Small intestine (tissue), 7 donors: ENCODE data around the gene PPP1R15B. TPM values are rescaled to one million over a fixed set of nuclear protein-coding genes. Genes with fewer than 3 reads are reported as not detected.

Experiments used
- DNase-seq, 2 donors: peaks; one replicate each; pipeline versions ENCODE4 v3.0.0 to v3.0.0-alpha.2; 2013
- FAIRE-seq: peaks from 2 replicates; lab custom pipeline; 2012; peaks lifted over from hg19 to GRCh38; lab: Jason Lieb, UNC
- H3K27ac ChIP-seq, 3 donors: one replicate each; pipeline ENCODE4 v1.5.1; 2013; ENCODE audit warnings: low read length in 2 of 3, mild to moderate bottlenecking in 2 of 3, control low read depth in 1 of 3, inconsistent platforms in 1 of 3, low read depth in 1 of 3, moderate library complexity in 1 of 3
- H3K27me3 ChIP-seq, 3 donors: one replicate each; pipeline ENCODE4 v1.6.1; 2013; ENCODE audit warnings: low read length in 3 of 3, inconsistent platforms in 1 of 3; ENCODE audit not compliant: control insufficient read depth in 3 of 3, insufficient read depth in 3 of 3
- H3K36me3 ChIP-seq, 3 donors: one replicate each; pipeline ENCODE4 v1.6.1; 2013; ENCODE audit warnings: low read length in 3 of 3, inconsistent platforms in 1 of 3, low read depth in 1 of 3, mild to moderate bottlenecking in 1 of 3, moderate library complexity in 1 of 3; ENCODE audit not compliant: control insufficient read depth in 3 of 3, insufficient read depth in 2 of 3
- H3K4me1 ChIP-seq, 3 donors: one replicate each; pipeline ENCODE4 v1.6.1; 2013; ENCODE audit warnings: low read length in 2 of 3, inconsistent platforms in 1 of 3, low read depth in 1 of 3, mild to moderate bottlenecking in 1 of 3, moderate library complexity in 1 of 3; ENCODE audit not compliant: control insufficient read depth in 3 of 3, insufficient read depth in 2 of 3
- H3K4me3 ChIP-seq, 3 donors: one replicate each; pipeline ENCODE4 v1.5.1; 2013; ENCODE audit warnings: low read length in 3 of 3, control low read depth in 1 of 3, inconsistent platforms in 1 of 3, low read depth in 1 of 3, mild to moderate bottlenecking in 1 of 3, moderate library complexity in 1 of 3
- H3K9me3 ChIP-seq, 2 donors: one replicate each; pipeline ENCODE4 v1.6.1; 2013; ENCODE audit warnings: low read depth in 1 of 2, low read length in 1 of 2; ENCODE audit not compliant: control insufficient read depth in 2 of 2, insufficient read depth in 1 of 2
- WGBS, 3 donors: extraction: QIAGEN DNeasy Blood & Tissue Kit; methylation state at CpG; one replicate each; pipeline ENCODE4 v1.1.7; 2013; 5-methylcytosine and 5-hydroxymethylcytosine counted together
- polyA plus RNA-seq, 4 donors: library from polyadenylated mRNA; stranded (reverse) in 3 of 4; unstranded in 1 of 4; fragments of 200-250 nt in 3 of 4; fragments of 120-200 nt in 1 of 4; gene quantifications; one replicate each; pipeline versions ENCODE4 v1.2.1 to v1.2.3, GENCODE V29; 2013
- donor health status: healthy with polysubstance abuse.
- donor health status: control.
- donor health status: control.
- donor health status: Bipolar disorder and iron deficiency.
- donor health status: healthy.

PPP1R15B gene
- polyA plus RNA-seq, 4 donors: 9.4 to 48.1 (median 17.7) TPM

GRCh38 chr1:204359131-204359473, 52.5 kb downstream of the PPP1R15B start:
- WGBS, 3 donors: 44 to 59% (median 54%) methylated on average over 5 of the region's 5 CpGs
- Histone ChIP-seq H3K27me3 (no peaks in the 10 kb centered on the region), H3K27ac (peak overlapping the region in 1 of 3 donors; percentile 16), H3K4me1 (peaks cover 0 to 48% (median 0%) of the 10 kb centered on the region in 3 donors), H3K9me3 (no peaks in the 10 kb centered on the region), H3K4me3 (peak overlapping the region in 1 of 3 donors; percentile 7), H3K36me3 (peaks cover 0 to 55% (median 0%) of the 10 kb centered on the region in 3 donors)
- FAIRE-seq (no peak), DNase-seq (no peak)

GRCh38 chr1:204358605-204359004, 53.0 kb downstream of the PPP1R15B start:
- Histone ChIP-seq H3K36me3 (peaks cover 0 to 59% (median 0%) of the 10 kb centered on the region in 3 donors), H3K9me3 (no peaks in the 10 kb centered on the region), H3K27me3 (no peaks in the 10 kb centered on the region), H3K4me1 (peaks cover 0 to 43% (median 0%) of the 10 kb centered on the region in 3 donors), H3K4me3 (peak overlapping the region in 1 of 3 donors; percentile 7), H3K27ac (peak overlapping the region in 1 of 3 donors; percentile 52)
- no peak for FAIRE-seq
- WGBS, 3 donors: 30 to 67% (median 63%) methylated on average over 2 to 5 of the region's 5 CpGs
- DNase-seq: no peak

GRCh38 chr1:204357551-204358490, 53.8 kb downstream of the PPP1R15B start:
- WGBS, 3 donors: 69 to 87% (median 74%) methylated on average over 23 of the region's 23 CpGs
- Histone ChIP-seq H3K36me3 (peaks cover 0 to 59% (median 0%) of the 10 kb centered on the region in 3 donors), H3K27ac (peak overlapping the region in 1 of 3 donors; percentile 52)

GRCh38 chr1:204356997-204357396, 54.6 kb downstream of the PPP1R15B start:
- FAIRE-seq: no peak
- DNase-seq: no peak
- no peak overlapping the region for H3K27ac ChIP-seq

More at GRCh38 chr1:204357551-204358490, 53.8 kb downstream of the PPP1R15B start:
- Histone ChIP-seq H3K4me3 (no peak overlapping the region), H3K4me1 (peaks cover 0 to 35% (median 0%) of the 10 kb centered on the region in 3 donors), H3K27me3 (no peaks in the 10 kb centered on the region), H3K9me3 (no peaks in the 10 kb centered on the region)
- DNase-seq: no peak
- FAIRE-seq: no peak

GRCh38 chr1:204355913-204356312, 55.7 kb downstream of the PPP1R15B start:
- Histone ChIP-seq H3K36me3 (peaks cover 0 to 45% (median 0%) of the 10 kb centered on the region in 3 donors), H3K9me3 (no peaks in the 10 kb centered on the region), H3K27me3 (no peaks in the 10 kb centered on the region), H3K27ac (no peak overlapping the region), H3K4me3 (no peak overlapping the region), H3K4me1 (peaks cover 0 to 25% (median 0%) of the 10 kb centered on the region in 3 donors)
- FAIRE-seq: no peak
- DNase-seq: no peak
- 86 to 87% (median 87%) methylated on average over 4 of the region's 4 CpGs for WGBS, 3 donors

More at GRCh38 chr1:204356997-204357396, 54.6 kb downstream of the PPP1R15B start:
- H3K4me3 ChIP-seq: no peak overlapping the region
- H3K4me1 ChIP-seq: peaks cover 0 to 27% (median 0%) of the 10 kb centered on the region in 3 donors
- no peaks in the 10 kb centered on the region for H3K27me3 ChIP-seq
- no peaks in the 10 kb centered on the region for H3K9me3 ChIP-seq
- WGBS, 3 donors: 72 to 77% (median 75%) methylated on average over 4 of the region's 4 CpGs
- H3K36me3 ChIP-seq: peaks cover 0 to 51% (median 0%) of the 10 kb centered on the region in 3 donors

GRCh38 chr1:204354579-204354978, 57.0 kb downstream of the PPP1R15B start:
- peaks cover 0 to 45% (median 0%) of the 10 kb centered on the region in 3 donors for H3K36me3 ChIP-seq
- H3K4me3 ChIP-seq: no peak overlapping the region
- FAIRE-seq (no peak), DNase-seq (no peak)
- peaks cover 0 to 17% (median 0%) of the 10 kb centered on the region in 3 donors for H3K4me1 ChIP-seq
- no peaks in the 10 kb centered on the region for H3K27me3 ChIP-seq
- no peaks in the 10 kb centered on the region for H3K9me3 ChIP-seq
- no peak overlapping the region for H3K27ac ChIP-seq
- 75 to 80% (median 78%) methylated on average over 6 of the region's 6 CpGs for WGBS, 3 donors

Other genes starting within 250 kb of the PPP1R15B start
- gene REN, start 245.5 kb downstream of the PPP1R15B start, polyA plus RNA-seq: 100 to 1,000 TPM in 1 of 4 donors, under 1 TPM in 1, not detected in 2; 0.04 to 418 TPM
- 10 to 100 TPM in 2 of 4 donors, 1 to 10 TPM in 2; 4.0 to 22.7 (median 11.5) TPM for gene KISS1, start 215.3 kb downstream of the PPP1R15B start, polyA plus RNA-seq
- gene GOLT1A, start 197.8 kb downstream of the PPP1R15B start, polyA plus RNA-seq: 100 to 1,000 TPM in 3 of 4 donors, 10 to 100 TPM in 1; 42.8 to 136 (median 112) TPM
- gene PLEKHA6, start 51.9 kb downstream of the PPP1R15B start, polyA plus RNA-seq: 10 to 100 TPM; 27.4 to 58.0 (median 38.3) TPM
- gene PIK3C2B, start 83.0 kb upstream of the PPP1R15B start, polyA plus RNA-seq: 10 to 100 TPM in 3 of 4 donors, 1 to 10 TPM in 1; 8.1 to 31.1 (median 17.5) TPM
- gene MDM4, start 104.6 kb upstream of the PPP1R15B start, polyA plus RNA-seq: 10 to 100 TPM in 1 of 4 donors, 1 to 10 TPM in 3; 4.1 to 38.5 (median 6.6) TPM